Activated effector memory CD4-positive, alpha-beta T cell treated with anti-CD3 and anti-CD28 coated beads, Interleukin-2, amount 50 U/mL, for 16 hours (primary cell): ENCODE data around the gene USP9X.
"Not testable (repeated sequence)": the region's sequence is repeated elsewhere in the genome, so short reads cannot be mapped to it uniquely, and the experiment has no call there.

Experiments
- DNase-seq: peaks from one replicate; pipeline ENCODE4 v3.0.0-alpha.2; 2020

Gene USP9X, protein sequence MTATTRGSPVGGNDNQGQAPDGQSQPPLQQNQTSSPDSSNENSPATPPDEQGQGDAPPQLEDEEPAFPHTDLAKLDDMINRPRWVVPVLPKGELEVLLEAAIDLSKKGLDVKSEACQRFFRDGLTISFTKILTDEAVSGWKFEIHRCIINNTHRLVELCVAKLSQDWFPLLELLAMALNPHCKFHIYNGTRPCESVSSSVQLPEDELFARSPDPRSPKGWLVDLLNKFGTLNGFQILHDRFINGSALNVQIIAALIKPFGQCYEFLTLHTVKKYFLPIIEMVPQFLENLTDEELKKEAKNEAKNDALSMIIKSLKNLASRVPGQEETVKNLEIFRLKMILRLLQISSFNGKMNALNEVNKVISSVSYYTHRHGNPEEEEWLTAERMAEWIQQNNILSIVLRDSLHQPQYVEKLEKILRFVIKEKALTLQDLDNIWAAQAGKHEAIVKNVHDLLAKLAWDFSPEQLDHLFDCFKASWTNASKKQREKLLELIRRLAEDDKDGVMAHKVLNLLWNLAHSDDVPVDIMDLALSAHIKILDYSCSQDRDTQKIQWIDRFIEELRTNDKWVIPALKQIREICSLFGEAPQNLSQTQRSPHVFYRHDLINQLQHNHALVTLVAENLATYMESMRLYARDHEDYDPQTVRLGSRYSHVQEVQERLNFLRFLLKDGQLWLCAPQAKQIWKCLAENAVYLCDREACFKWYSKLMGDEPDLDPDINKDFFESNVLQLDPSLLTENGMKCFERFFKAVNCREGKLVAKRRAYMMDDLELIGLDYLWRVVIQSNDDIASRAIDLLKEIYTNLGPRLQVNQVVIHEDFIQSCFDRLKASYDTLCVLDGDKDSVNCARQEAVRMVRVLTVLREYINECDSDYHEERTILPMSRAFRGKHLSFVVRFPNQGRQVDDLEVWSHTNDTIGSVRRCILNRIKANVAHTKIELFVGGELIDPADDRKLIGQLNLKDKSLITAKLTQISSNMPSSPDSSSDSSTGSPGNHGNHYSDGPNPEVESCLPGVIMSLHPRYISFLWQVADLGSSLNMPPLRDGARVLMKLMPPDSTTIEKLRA (N-terminal part only)

DNA sequence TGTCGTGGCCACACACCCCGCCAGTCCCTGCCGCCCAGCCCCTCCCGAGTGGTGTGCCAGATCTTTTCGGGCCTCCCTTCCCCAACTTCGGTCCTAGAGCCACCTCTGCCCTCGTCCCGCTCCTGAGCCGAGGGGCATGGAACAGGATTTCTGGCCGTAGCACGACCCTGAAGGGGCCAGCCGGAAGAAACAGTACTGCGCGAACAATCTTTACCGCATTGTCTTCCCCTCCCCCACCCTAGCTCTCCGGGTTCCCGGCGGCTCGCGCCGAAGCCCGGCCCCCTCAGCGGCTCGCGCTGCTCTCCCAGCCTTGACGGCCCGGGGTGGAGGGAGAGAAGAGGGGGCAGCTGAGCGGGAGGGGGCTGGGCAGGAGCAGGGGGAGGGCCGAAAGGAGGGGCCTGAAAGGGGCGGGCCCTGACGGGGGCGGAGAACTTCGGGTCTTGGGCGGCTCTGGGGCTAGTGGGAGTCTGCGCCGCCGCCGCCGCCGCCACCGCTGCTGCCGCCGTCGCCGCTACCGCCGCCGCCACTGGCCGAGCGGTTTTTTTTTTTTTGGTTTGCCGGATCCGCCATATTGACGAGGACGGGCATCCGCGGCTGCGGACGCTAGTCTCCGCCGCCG, at the start of gene USP9X:
USP9X (plus strand) TSS at position 553 of the 619 bp plus-strand sequence. CDS start 38,184 bp downstream, outside the sequence.
- DNase-seq: peak; percentile 94

GRCh38 chrX:41035582-41035981, 49.7 kb upstream of the USP9X start:
- DNase-seq: no peak

DNA sequence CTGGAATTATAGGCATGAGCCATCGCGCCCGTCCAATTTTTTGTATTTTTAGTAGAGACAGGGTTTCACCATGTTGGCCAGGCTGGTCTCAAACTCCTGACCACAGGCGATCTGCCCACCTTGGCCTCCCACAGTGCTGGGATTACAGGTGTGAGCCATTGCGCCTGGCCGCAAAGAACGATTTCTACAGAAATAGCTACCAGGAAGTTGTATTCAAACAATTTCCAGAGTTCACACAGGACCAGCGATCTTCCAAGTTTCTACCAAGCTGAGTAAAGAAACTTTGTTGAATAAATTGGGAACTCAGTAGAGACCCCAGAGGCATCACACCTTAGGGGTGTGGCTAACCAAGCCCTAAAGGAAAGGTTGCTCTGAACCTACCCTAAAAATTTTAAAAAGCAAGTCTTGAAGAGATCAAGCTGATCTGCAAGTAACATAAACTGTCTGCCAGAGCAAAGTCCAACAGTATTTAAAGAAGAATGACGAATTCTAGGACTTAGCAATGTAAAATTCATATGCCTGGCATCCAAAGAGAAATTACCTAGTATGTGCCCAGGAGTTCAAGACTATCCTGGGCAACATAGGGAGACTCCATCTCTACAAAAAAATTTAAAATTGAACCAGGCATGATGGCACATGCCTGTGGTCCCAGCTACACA, 48.4 kb upstream of the USP9X start:
- DNase-seq: no peak

- DNase-seq: no peak
These were observed 42.0 kb upstream of the USP9X start for GRCh38 chrX:41043196-41043595.

DNA sequence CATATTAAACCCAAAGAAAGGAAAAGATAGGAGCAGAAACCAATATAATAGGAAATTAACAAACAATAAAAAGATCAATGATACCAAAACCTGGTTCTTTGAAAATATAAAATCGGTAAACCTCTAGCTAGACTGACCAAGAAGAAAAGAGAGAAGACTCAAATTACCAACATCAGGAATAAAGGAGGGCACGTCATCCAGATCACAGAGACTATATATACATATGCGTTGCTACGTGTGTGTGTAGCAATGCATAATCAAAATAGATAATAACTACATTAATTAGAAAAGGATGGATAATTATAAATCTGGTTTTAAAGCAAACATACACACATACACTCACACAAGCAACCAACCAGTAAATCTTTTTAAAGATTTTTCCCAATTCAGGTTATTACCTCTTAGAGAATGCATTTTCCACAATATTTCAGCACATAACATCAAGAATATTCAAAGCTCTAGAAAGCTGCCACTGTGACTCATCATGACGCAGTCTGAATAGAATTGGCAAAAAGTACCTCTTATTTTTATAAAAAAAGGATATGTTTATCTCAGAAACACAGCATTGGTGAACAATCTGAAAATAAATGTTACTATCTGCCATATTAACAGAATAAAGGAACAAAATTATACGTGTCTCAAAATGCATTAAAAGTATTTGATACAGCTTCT, 41.4 kb upstream of the USP9X start:
- DNase-seq: no peak

DNA sequence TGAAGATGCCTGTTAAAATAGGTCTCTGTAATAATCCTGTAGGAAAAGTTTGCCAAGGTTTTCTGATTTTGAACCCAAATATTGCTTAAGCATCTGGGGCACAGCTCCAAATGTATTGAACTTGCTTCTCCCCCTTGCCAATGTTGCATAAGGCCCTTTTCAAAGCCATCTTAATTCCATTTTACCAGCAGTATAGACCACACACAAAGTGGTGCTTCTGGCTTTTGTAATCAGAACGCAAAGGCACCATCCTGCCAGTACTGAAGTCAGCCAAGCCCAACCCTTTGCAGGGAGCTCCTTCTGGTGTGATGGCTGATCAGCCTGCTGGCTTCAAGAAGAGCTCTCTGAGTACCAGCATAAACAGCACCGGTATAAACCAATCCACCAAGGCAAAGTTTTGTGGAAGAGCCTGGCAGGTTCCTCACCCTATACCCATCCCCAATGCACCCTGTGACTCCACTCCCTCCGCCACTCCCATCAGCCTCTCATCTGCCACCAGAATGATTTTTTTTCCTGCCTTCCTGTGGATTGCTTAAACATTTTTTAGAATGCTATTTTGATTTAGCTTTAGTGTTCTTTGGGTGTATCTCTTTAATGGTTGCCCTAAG, 39.2 kb upstream of the USP9X start:
- no peak for DNase-seq

DNA sequence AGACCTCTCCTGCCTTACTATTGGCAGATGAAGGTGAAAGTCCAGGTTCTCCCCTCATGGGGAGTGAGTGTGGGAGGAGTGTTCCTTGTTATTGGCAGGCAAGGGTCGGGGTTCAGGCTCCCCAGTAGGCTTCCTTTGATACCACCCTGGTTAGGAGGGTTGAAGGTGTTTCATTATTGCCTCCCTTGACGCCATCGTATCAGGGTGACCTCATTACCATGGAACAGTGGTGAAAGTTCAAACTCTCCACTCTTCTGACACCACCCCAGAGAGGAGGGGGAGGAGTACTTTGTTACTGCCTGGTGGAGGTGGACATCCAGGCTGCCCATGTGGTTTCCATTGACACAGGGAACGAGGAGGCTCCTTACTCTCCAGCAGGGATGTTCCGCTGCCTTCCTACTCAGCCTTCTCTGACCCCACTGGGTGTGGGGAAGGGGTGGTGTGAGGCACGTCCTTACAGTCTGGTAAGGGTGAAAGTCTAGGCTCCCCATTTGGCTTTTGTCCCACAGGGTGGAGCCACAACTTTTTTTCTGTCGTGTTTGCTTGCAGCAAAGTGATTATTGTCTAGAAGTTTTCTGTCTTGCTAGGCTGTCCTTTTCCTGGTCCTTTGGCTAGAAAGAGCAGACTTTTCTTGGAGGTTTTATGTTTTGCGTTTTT, 37.2 kb upstream of the USP9X start:
- no peak for DNase-seq

- DNase-seq: no peak
These were observed 34.9 kb upstream of the USP9X start for GRCh38 chrX:41050359-41050758.

GRCh38 chrX:41051288-41051687, 34.0 kb upstream of the USP9X start:
- no peak for DNase-seq

- no peak for DNase-seq
These were observed 29.5 kb upstream of the USP9X start for GRCh38 chrX:41055740-41056139.

DNA sequence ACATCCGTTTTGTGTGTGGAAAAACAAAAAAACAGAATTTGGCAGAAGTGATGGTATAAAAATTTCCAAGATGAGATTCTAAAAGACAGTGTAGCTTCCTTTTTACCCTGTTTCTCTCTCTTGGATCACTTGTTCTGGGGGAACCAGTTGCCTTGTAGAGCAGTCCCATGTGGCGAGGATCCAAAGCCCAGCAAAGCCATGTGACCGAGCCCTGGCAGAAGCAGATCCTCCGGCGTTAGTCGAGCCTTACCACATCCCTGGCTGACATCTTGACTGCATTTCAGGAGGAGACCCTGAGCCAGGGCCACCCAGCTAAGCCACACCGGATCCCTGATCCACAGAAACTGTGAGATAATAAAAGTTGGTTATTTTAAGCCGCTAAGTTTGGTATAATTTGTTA, 22.0 kb upstream of the USP9X start:
- DNase-seq: not testable (repeated sequence)

DNA sequence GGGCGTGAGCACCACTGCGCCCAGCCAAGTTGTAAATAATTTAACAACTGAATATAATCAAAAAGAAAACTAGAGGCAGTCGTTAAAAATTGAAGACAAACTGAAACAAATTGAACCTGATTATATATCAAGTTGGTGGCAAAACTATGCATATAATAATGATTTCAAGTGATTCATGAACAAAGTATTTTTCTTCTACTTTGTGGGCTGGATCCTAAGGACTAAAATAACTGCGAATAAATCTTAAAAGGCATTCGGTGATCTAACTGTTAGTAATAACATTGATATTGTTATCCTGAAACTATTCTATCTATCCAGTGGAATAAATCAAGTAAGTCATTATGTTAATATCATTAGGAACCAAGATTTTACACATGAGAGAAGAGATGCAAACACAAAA, 21.2 kb upstream of the USP9X start:
- no peak for DNase-seq

GRCh38 chrX:41066391-41066790, 18.9 kb upstream of the USP9X start:
- DNase-seq: no peak

GRCh38 chrX:41066969-41067368, 18.3 kb upstream of the USP9X start:
- DNase-seq: no peak

GRCh38 chrX:41067721-41068120, 17.5 kb upstream of the USP9X start:
- DNase-seq: no peak

GRCh38 chrX:41076742-41077141, 8.5 kb upstream of the USP9X start:
- no peak for DNase-seq

DNA sequence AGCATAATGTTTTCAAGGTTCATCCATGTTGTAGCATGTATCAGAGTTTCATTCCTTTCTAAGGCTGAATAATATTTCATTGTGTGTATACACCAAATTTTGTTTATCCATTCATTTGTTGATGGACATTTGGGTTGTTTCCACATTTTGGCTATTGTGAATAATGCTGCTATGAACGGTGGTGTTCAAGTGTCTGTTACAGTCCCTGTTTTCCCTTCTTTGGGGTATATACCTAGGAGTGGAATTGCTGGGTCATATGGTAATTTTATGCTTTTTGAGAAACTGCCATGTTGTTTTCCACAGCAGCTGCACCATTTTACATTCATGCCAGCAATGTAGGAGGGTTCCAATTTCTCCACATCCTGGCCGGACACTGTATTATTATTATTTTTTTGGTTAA, 3.4 kb upstream of the USP9X start:
- no peak for DNase-seq

DNA sequence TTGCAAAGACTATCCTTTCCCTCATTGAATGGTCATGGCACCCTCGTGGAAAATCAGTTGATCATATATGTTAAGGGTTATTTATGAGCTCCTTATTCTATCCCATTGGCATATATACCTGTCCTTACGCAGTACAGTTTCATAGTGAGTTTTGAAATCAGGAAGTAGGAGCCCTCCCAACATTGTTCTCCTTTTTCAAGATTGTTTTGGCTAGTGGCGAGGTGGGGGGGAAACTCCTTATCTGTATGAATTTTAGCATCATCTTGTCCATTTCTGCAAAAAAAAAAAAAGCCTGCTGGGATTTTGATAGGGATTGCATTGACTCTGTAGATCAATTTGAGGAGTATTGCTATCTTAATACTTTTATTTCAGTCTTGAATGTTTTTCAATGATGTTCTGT, 2.5 kb upstream of the USP9X start:
- DNase-seq: no peak

DNA sequence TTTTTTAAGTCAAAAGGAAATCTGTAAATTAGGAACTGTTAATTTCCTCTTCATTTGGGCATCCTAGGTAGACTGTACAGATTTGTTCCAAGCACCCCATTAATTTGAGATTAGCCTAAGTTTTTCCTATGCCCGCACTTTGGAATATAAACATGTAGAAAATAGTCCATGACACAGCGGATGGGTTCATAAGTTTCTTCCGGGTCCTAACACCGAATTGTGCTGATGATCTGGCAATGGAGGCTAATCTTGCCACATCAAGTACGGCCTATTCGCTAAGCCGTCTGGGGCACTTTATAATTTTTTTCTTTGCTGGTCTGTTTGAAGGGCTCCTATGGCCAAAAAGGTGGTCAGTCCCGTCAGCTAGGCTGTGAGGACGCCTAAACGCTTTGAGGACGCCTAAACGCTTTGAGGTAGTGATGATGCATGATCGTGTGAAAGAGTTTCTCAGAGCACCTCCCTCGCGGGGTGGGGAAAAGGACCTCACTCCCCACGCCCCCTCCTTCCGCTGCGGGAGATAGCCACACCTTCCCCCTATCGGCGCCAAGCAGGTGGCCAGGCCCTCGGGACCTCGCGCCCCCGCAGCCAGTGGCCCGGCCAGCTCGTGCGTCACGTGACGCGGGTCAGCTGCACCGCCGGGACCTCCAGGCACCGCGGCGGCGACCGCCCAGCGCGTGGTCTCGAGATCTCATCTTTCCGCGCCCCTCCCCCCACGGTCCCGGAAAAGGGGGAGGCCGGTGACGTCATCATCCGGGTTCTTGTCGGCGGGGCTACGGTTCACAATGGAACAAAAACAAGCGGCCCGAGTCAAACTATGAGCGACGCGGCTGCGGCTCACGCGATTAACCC, 977 bp upstream of the USP9X start:
- peak; percentile 97 for DNase-seq

DNA sequence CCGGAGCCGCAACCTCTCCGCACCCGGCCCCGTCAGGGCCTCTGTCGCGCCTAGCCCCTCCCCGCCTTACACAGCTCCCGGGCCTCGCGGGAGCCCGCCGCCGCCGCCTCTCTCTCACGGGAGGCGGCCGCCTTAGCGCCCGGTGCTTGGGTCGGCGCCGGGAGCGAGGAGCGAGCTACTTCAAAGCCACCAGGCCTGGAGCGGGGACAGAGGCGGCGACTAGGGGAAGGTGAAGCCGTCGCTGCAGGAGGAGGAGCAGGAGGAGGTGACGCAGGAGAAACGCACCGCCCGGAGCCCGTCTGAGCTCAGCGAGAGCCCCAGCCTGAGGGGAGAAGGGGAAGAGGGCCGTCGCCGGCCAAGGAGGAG, 250 bp downstream of the USP9X start:
- peak; percentile 86 for DNase-seq
